Tibial artery (tissue), 4 donors: ENCODE measurements around the gene STK32C.

Experiments
- DNase-seq, 2 donors: peaks; one replicate each; pipeline ENCODE4 v3.0.0-alpha.2; 2019
- H3K27ac ChIP-seq, 2 donors: fragments of 200-600 bp; sonication (generic) in 1 of 2; 1 replicate in 1 of 2; 2 replicates in 1 of 2; pipeline ENCODE4 v1.5.1; 2018 to 2019; ENCODE audit warnings: mild to moderate bottlenecking in 1 of 2
- H3K27me3 ChIP-seq, 2 donors: fragments of 200-600 bp; sonication (generic) in 1 of 2; one replicate each; pipeline versions ENCODE4 v1.5.1 to v1.6.0; 2016 to 2019
- H3K36me3 ChIP-seq, 3 donors: fragments of 200-600 bp; sonication (generic) in 2 of 3; one replicate each; pipeline ENCODE4 v1.5.1; 2016 to 2019; ENCODE audit warnings: mild to moderate bottlenecking in 2 of 3
- H3K4me1 ChIP-seq, 4 donors: fragments of 200-600 bp; sonication (generic) in 2 of 4; 1 replicate in 3 of 4; 2 replicates in 1 of 4; pipeline ENCODE4 v1.5.1; 2016 to 2019
- H3K4me3 ChIP-seq, 2 donors: fragments of 200-600 bp; sonication (generic) in 1 of 2; 1 replicate in 1 of 2; 2 replicates in 1 of 2; pipeline ENCODE4 v1.5.1; 2018 to 2019; ENCODE audit warnings: mild to moderate bottlenecking in 2 of 2
- H3K9me3 ChIP-seq, 3 donors: fragments of 200-600 bp; sonication (generic) in 1 of 3; one replicate each; pipeline ENCODE4 v1.5.1; 2016 to 2019
- CTCF ChIP-seq, 2 experiments: fragments of 200-600 bp in 1 of 2; fragments of 450-650 bp in 1 of 2; IDR thresholded peaks; one replicate each; pipeline ENCODE4 v1.5.1; 2017 to 2019; ENCODE audit warnings: antibody characterized with exemption in 2 of 2, mild to moderate bottlenecking in 1 of 2, moderate library complexity in 1 of 2
- intact Hi-C: fragments of 100-400 bp; cut with DNase I; formaldehyde crosslinking; loops from one replicate; pipeline ENCODE4 v1.15.0; 2023; ENCODE audit warnings: low total_unique reads

The STK32C gene

GRCh38 chr10:132192076-132192975 is 115.4 kb downstream of the STK32C start:
- no peaks in the 10 kb centered on the region for H3K36me3 ChIP-seq
- no peak overlapping the region for H3K27ac ChIP-seq
- DNase-seq = peak in 1 of 2 donors; percentile 60
- H3K4me3 ChIP-seq = no peak overlapping the region
- no peaks in the 10 kb centered on the region for H3K9me3 ChIP-seq
- peaks cover 2 to 10% (median 6%) of the 10 kb centered on the region in 4 donors for H3K4me1 ChIP-seq
- intact Hi-C loops = no loop called here
- H3K27me3 ChIP-seq = peaks cover 0 to 49% of the 10 kb centered on the region in 2 donors
- no peak for TF ChIP-seq CTCF (IDR thresholded peaks at IDR 0.05)

- H3K4me3 ChIP-seq = no peak overlapping the region
- H3K27me3 ChIP-seq = peaks cover 0 to 64% of the 10 kb centered on the region in 2 donors
- H3K9me3 ChIP-seq = no peaks in the 10 kb centered on the region
- no peak overlapping the region for H3K27ac ChIP-seq
- DNase-seq = no peak
- H3K4me1 ChIP-seq = peaks cover 6 to 29% (median 24%) of the 10 kb centered on the region in 4 donors
- intact Hi-C loops = no loop called here
- TF ChIP-seq CTCF (IDR thresholded peaks at IDR 0.05) = no peak
- no peaks in the 10 kb centered on the region for H3K36me3 ChIP-seq
Measured at GRCh38 chr10:132189810-132190422, 117.8 kb downstream of the STK32C start.

DNA sequence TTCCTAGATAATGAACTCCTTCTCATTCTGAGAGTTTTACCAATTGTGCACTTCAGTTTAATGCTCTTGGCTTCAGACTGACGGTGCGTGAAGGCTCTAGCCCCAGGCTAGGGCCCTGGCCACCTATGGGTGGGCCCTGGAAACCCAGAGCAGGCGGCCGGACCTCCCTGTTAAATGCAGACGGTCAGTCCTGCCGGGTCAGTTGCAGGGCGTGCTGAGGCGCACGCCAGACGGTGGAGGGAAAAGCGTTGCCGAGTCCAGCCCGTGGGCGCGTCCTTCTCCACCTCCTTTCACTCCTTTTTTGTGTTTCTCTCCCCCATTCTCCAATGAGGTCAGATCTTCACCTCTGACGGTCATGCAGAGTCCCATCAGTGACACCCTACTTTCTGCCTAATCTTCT is 118.7 kb downstream of the STK32C start:
- intact Hi-C loops = no loop called here

DNA sequence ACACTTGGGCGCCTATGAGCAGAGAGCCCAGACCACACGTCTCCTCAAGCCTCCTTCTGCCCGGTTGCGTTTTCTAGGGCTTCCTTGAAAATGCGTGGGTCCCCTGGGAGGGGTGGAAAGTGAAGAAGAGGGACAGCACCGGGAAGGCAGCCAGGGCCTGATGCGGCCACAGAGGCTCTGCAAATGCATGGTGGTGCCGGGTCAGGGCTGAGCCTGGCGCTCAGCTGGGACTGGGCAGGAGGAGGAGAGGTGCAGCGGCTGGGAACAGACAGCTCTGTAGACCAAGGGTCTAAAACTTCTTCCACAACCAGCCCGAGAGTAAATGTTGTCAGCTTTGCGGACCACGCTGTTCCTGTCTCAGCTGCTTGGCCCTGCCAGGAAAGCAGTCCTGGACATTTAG is 119.4 kb downstream of the STK32C start:
- Histone ChIP-seq H3K27me3 (peaks cover 0 to 66% of the 10 kb centered on the region in 2 donors), H3K9me3 (no peaks in the 10 kb centered on the region), H3K4me3 (no peak overlapping the region), H3K4me1 (peaks cover 6 to 29% (median 24%) of the 10 kb centered on the region in 4 donors), H3K36me3 (no peaks in the 10 kb centered on the region), H3K27ac (no peak overlapping the region)
- no peak for TF ChIP-seq CTCF (IDR thresholded peaks at IDR 0.05)
- no peak for DNase-seq
- intact Hi-C loops = no loop called here

More for the DNA sequence above, 118.7 kb downstream of the STK32C start:
- Histone ChIP-seq H3K36me3 (no peaks in the 10 kb centered on the region), H3K4me1 (peaks cover 6 to 29% (median 24%) of the 10 kb centered on the region in 4 donors), H3K27ac (no peak overlapping the region), H3K9me3 (no peaks in the 10 kb centered on the region), H3K4me3 (no peak overlapping the region), H3K27me3 (peaks cover 0 to 68% of the 10 kb centered on the region in 2 donors)
- no peak for DNase-seq
- no peak for TF ChIP-seq CTCF (IDR thresholded peaks at IDR 0.05)

DNA sequence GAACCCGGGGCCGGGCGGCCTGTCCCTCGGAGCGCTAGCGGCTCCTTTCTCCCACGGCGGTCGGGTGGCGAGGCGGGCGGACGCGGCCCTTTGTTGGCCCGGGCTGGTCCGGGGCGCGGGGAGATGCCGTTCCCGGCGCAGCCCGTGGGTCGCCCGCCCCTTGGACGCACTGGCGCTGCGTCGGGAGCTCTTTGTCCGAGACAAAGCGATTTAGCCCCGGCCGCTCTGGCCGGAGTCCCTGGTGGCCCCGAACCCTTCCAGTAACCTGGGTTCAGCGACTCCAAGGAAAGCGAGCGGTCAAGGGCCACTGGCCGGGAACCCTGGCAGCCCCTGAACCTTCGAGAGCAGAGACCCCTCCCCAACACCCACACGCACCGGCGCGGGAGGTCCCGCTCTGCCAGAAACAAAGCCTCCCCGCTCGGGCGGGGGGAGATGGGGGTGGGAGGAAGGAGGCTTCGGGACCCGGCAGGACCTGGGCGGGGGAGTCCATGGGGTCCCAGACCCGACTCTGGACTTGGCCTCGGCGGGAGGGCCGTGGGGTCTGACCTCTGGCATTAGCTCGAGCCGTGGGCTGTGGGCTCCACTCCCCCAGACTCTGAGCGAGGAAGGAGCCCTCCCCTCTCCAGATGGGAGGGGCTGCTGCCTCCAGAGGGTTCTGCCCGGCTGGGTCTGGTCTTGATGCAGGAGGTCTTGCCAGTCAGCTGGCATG is 120.2 kb downstream of the STK32C start:
- intact Hi-C loops = no loop called here
- peaks cover 6 to 29% (median 24%) of the 10 kb centered on the region in 4 donors for H3K4me1 ChIP-seq
- TF ChIP-seq CTCF (IDR thresholded peaks at IDR 0.05) = no peak
- peaks cover 0 to 66% of the 10 kb centered on the region in 2 donors for H3K27me3 ChIP-seq
- no peak overlapping the region for H3K27ac ChIP-seq
- H3K9me3 ChIP-seq = no peaks in the 10 kb centered on the region
- peak overlapping the region; percentile 24 to 48 for H3K4me3 ChIP-seq
- no peaks in the 10 kb centered on the region for H3K36me3 ChIP-seq
- DNase-seq = no peak
